ELF-1 (cell line): ENCODE results near the gene USF1.
"Not testable (repeated sequence)": the region's sequence is repeated elsewhere in the genome, so short reads cannot be mapped to it uniquely, and the experiment has no call there.

Experiments
- DNase-seq: peaks from one replicate; pipeline ENCODE4 v3.0.0-alpha.2; 2016; ENCODE audit warnings: low read depth, low spot score

The USF1 gene

GRCh38 chr1:161048949-161049722 lies 3.4 kb upstream of the USF1 start:
- DNase-seq: no peak

GRCh38 chr1:161047436-161048420 lies 2.0 kb upstream of the USF1 start:
- no peak for DNase-seq

- no peak for DNase-seq
These were observed 940 bp upstream of the USF1 start for GRCh38 chr1:161046605-161047228.

- DNase-seq: peak; percentile 75
These were observed 655 bp downstream of the USF1 start for GRCh38 chr1:161044908-161045735.

GRCh38 chr1:161044535-161044907 lies 1.3 kb downstream of the USF1 start:
- no peak for DNase-seq

- DNase-seq: no peak
These were observed 6.2 kb downstream of the USF1 start for GRCh38 chr1:161039546-161039945.

GRCh38 chr1:161039154-161039545 lies 6.6 kb downstream of the USF1 start:
- DNase-seq: no peak

- DNase-seq: peak; percentile 84
These were observed 7.1 kb downstream of the USF1 start, which contains the start of gene TSTD1 for GRCh38 chr1:161038523-161039153. TSS of gene TSTD1 (minus strand) at chr1:161038964. CDS start at chr1:161038889, 75 bp downstream.

- DNase-seq: peak; percentile 31
These were observed 7.9 kb downstream of the USF1 start for GRCh38 chr1:161037661-161038522.

GRCh38 chr1:161033751-161034150 lies 12.0 kb downstream of the USF1 start:
- peak; percentile 53 for DNase-seq

- no peak for DNase-seq
These were observed 13.4 kb downstream of the USF1 start for GRCh38 chr1:161032409-161032808.

GRCh38 chr1:161031874-161032273 lies 13.9 kb downstream of the USF1 start:
- no peak for DNase-seq

GRCh38 chr1:161029466-161029865 lies 16.3 kb downstream of the USF1 start:
- DNase-seq: not testable (repeated sequence)

- DNase-seq: not testable (repeated sequence)
These were observed 18.8 kb downstream of the USF1 start for GRCh38 chr1:161026954-161027353.

GRCh38 chr1:161022432-161022831 lies 23.3 kb downstream of the USF1 start:
- DNase-seq: not testable (repeated sequence)

- DNase-seq: no peak
These were observed 23.8 kb downstream of the USF1 start for GRCh38 chr1:161021970-161022353.

GRCh38 chr1:161021165-161021969 lies 24.4 kb downstream of the USF1 start:
- peak; percentile 99 for DNase-seq

GRCh38 chr1:161020509-161021164 lies 25.1 kb downstream of the USF1 start, which contains the start of gene F11R:
TSS of gene F11R (minus strand) at chr1:161021152. CDS start at chr1:161021073, 79 bp downstream.
- DNase-seq: peak; percentile 92
